HG03521 (cell line): ENCODE results near the gene PATL2.
"Not testable (repeated sequence)": the region's sequence is repeated elsewhere in the genome, so short reads cannot be mapped to it uniquely, and the experiment has no call there.

ENCODE experiments used
- ATAC-seq: cut with Tn5 transposase; IDR thresholded peaks from one replicate; pipeline ENCODE4 v1.9.1; 2021; ENCODE audit warnings: mild to moderate bottlenecking, moderate library complexity; ENCODE audit not compliant: unreplicated experiment

The PATL2 gene

GRCh38 chr15:44656298-44656697 is 54.8 kb downstream of the PATL2 start:
- ATAC-seq = no peak

- no peak for ATAC-seq
Observed at GRCh38 chr15:44654858-44655257, 56.3 kb downstream of the PATL2 start.

- no peak for ATAC-seq
Observed at GRCh38 chr15:44647637-44648036, 63.5 kb downstream of the PATL2 start.

GRCh38 chr15:44647036-44647435 is 64.1 kb downstream of the PATL2 start:
- ATAC-seq = no peak

- ATAC-seq = no peak
Observed at GRCh38 chr15:44646460-44646859, 64.7 kb downstream of the PATL2 start.

GRCh38 chr15:44641651-44642050 is 69.5 kb downstream of the PATL2 start:
- ATAC-seq = no peak

GRCh38 chr15:44636976-44637375 is 74.1 kb downstream of the PATL2 start:
- ATAC-seq = no peak

- no peak for ATAC-seq
Observed at GRCh38 chr15:44633603-44634002, 77.5 kb downstream of the PATL2 start.

GRCh38 chr15:44625286-44625685 is 85.8 kb downstream of the PATL2 start:
- not testable (repeated sequence) for ATAC-seq

GRCh38 chr15:44623178-44623577 is 87.9 kb downstream of the PATL2 start:
- ATAC-seq = no peak

- no peak for ATAC-seq
Observed at GRCh38 chr15:44620081-44620480, 91.0 kb downstream of the PATL2 start.

GRCh38 chr15:44616974-44617373 is 94.1 kb downstream of the PATL2 start:
- no peak for ATAC-seq
